OCI-LY7 (cell line): ENCODE data around the gene DIPK1A. TPM values are rescaled to one million over a fixed set of nuclear protein-coding genes. Genes with fewer than 3 reads are reported as not detected.

Experiments used
- BruUV-seq: library from RNA; stranded (reverse); fragments of 400-500 nt; replicated peaks from 2 replicates; lab custom pipeline; 2021; lab: Mats Ljungman, UMichigan
- CTCF ChIA-PET: fragments of 300-600 bp; sonication (Branson Sonifier 250); formaldehyde crosslinking; loops from one replicate; lab custom pipeline; 2022; ENCODE audit warnings: antibody characterized with exemption; ENCODE audit not compliant: unreplicated experiment; lab: Charles Lee
- POLR2A ChIA-PET: fragments of 300-600 bp; sonication (Branson Sonifier 250); formaldehyde crosslinking; loops from one replicate; lab custom pipeline; 2022; ENCODE audit warnings: antibody characterized with exemption; lab: Charles Lee
- DNase-seq: peaks from one replicate; pipeline ENCODE4 v3.0.0-alpha.2; 2015; ENCODE audit warnings: low spot score
- H2AFZ ChIP-seq: fragments of 200-600 bp; sonication (generic), shearing (Covaris generic); 2 replicates; pipeline ENCODE4 v1.6.1; 2014; ENCODE audit warnings: mild to moderate bottlenecking, antibody characterized with exemption, low read length, moderate library complexity
- H3K27ac ChIP-seq: fragments of 200-600 bp; sonication (generic); 2 replicates; pipeline ENCODE4 v1.5.1; 2014; ENCODE audit warnings: mixed run types, low read depth, mild to moderate bottlenecking, moderate library complexity, low read length, inconsistent platforms; ENCODE audit not compliant: poor library complexity, severe bottlenecking
- H3K36me3 ChIP-seq: fragments of 200-600 bp; sonication (generic); 2 replicates; pipeline ENCODE4 v1.6.1; 2014; ENCODE audit warnings: mild to moderate bottlenecking, antibody characterized with exemption, low read length, moderate library complexity, mixed read lengths; ENCODE audit not compliant: insufficient read depth
- H3K4me1 ChIP-seq: fragments of 200-600 bp; sonication (generic); 2 replicates; pipeline ENCODE4 v1.5.1; 2014; ENCODE audit warnings: mild to moderate bottlenecking, low read length; ENCODE audit not compliant: insufficient read depth, poor library complexity, severe bottlenecking
- H3K4me2 ChIP-seq: fragments of 200-600 bp; sonication (generic); 2 replicates; pipeline ENCODE4 v1.6.1; 2014; ENCODE audit warnings: mild to moderate bottlenecking, low read length
- H3K4me3 ChIP-seq: fragments of 200-600 bp; sonication (generic); 2 replicates; pipeline ENCODE4 v1.5.1; 2014; ENCODE audit warnings: mild to moderate bottlenecking, low read depth, low read length; ENCODE audit not compliant: poor library complexity, severe bottlenecking
- H3K79me2 ChIP-seq: fragments of 200-600 bp; sonication (generic); 2 replicates; pipeline ENCODE4 v1.6.1; 2016; ENCODE audit warnings: low read depth, mild to moderate bottlenecking, low read length, moderate library complexity, mixed read lengths; ENCODE audit not compliant: insufficient read depth
- H3K9me2 ChIP-seq: fragments of 200-600 bp; sonication (generic); 2 replicates; pipeline ENCODE4 v1.6.1; 2016; ENCODE audit warnings: mild to moderate bottlenecking, low read length, mixed read lengths; ENCODE audit not compliant: insufficient read depth
- H3K9me3 ChIP-seq: fragments of 200-600 bp; sonication (generic); 2 replicates; pipeline ENCODE4 v1.6.1; 2014; ENCODE audit warnings: mild to moderate bottlenecking, mixed run types, low read length, mixed read lengths
- H4K20me1 ChIP-seq: fragments of 200-600 bp; sonication (generic); 2 replicates; pipeline ENCODE4 v1.6.1; 2014; ENCODE audit warnings: mild to moderate bottlenecking, antibody characterized with exemption, low read length, moderate library complexity, mixed read lengths; ENCODE audit not compliant: insufficient read depth
- EZH2phosphoT487 ChIP-seq: fragments of 200-600 bp; sonication (generic); IDR thresholded peaks from 2 replicates; pipeline ENCODE4 v1.6.1; 2018; ENCODE audit warnings: low read depth, borderline replicate concordance, mild to moderate bottlenecking, mixed run types, antibody characterized with exemption, low read length, moderate library complexity, mixed read lengths
- intact Hi-C: fragments of 100-400 bp; cut with micrococcal nuclease; formaldehyde crosslinking; loops from one replicate; pipeline ENCODE4 v1.10.0; 2022; ENCODE audit not compliant: unreplicated experiment
- total RNA-seq, 2 experiments: library from RNA; depleted of rRNA in 1 of 2; stranded (reverse); fragments of >200 nt in 1 of 2; shearing (Covaris generic) in 1 of 2; gene quantifications; 2 replicates each; pipeline ENCODE4 v1.2.3, GENCODE V29; 2014 to 2022
- TF ChIP-seq, protein P1 (sequence below): fragments of 200-600 bp; sonication (generic); conservative IDR thresholded peaks from 2 replicates; pipeline ENCODE4 v1.5.1; 2014; ENCODE audit warnings: mild to moderate bottlenecking, antibody characterized with exemption, low read length, moderate library complexity, mixed read lengths

DIPK1A gene
- total RNA-seq, 2 experiments from 2014 or later: 13.0 to 25.4 TPM

DNA sequence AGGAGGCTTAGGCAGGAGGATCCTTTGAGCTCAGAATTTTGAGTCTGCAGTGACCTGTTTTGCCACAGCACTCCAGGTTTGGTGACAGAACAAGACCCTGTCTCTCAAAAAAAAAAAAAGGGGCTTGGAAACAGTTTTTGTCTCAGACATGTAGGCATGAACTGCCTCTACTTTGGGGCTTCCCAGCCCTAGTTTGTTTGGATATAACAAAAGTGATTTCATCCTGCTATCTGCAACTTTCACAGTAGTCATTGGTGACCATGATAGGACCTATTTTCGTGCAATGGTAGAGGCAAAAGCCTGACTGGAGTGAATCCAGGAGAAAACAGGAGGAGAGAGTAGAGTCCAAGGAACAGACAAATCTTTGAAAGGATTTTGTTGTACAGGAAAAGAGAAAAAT is 156.0 kb downstream of the DIPK1A start:
- H3K4me3 ChIP-seq: no peak overlapping the region
- no peaks in the 10 kb centered on the region for H3K79me2 ChIP-seq
- BruUV-seq: no TSS peak
- H3K27ac ChIP-seq: no peak overlapping the region
- DNase-seq: no peak
- H3K36me3 ChIP-seq: no peaks in the 10 kb centered on the region
- CTCF ChIA-PET: no interaction called here
- no peak overlapping the region for H3K4me2 ChIP-seq
- no peaks in the 10 kb centered on the region for H3K9me2 ChIP-seq
- no peaks in the 10 kb centered on the region for H3K4me1 ChIP-seq
- H3K9me3 ChIP-seq: no peaks in the 10 kb centered on the region
- intact Hi-C loops: no loop called here
- TF ChIP-seq EZH2phosphoT487: no peak
- TF ChIP-seq, protein P1, sequence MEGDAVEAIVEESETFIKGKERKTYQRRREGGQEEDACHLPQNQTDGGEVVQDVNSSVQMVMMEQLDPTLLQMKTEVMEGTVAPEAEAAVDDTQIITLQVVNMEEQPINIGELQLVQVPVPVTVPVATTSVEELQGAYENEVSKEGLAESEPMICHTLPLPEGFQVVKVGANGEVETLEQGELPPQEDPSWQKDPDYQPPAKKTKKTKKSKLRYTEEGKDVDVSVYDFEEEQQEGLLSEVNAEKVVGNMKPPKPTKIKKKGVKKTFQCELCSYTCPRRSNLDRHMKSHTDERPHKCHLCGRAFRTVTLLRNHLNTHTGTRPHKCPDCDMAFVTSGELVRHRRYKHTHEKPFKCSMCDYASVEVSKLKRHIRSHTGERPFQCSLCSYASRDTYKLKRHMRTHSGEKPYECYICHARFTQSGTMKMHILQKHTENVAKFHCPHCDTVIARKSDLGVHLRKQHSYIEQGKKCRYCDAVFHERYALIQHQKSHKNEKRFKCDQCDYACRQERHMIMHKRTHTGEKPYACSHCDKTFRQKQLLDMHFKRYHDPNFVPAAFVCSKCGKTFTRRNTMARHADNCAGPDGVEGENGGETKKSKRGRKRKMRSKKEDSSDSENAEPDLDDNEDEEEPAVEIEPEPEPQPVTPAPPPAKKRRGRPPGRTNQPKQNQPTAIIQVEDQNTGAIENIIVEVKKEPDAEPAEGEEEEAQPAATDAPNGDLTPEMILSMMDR: no peak
- no peaks in the 10 kb centered on the region for H4K20me1 ChIP-seq
- POLR2A ChIA-PET: interaction anchor here (0.7 kb wide), 2 partner anchors 229 to 268 kb away, joined by 3 read pairs; no protein-coding TSS in a partner anchor
- H2AFZ ChIP-seq: no peak overlapping the region

DNA sequence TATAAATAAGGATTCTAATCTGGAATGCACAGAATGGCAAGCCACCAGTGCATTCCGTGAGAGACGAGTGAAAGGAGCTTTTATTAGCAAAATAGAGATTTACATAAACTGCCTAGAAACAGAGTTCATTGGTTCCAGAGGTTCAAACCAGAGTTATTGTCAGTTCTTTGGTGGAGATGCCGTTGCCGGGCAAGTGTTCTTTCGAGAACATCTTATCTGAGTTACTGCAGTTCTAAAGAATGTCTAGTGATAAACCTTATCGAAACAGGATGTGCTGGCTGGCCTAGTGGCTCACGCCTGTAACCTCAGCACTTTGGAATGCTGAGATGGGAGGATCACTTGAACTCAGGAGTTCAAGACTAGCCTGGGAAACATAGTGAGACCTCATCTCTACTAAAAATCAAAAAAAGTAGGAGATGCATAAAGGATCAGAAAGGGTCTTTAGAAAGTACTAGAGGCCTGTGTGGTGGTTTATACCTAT is 156.5 kb downstream of the DIPK1A start:
- intact Hi-C loops: no loop called here

More for the DNA sequence above, 156.5 kb downstream of the DIPK1A start:
- ChIA-PET CTCF (no interaction called here), POLR2A (interaction anchor here (0.7 to 0.8 kb wide), 4 partner anchors 14 to 267 kb away, joined by 3 to 4 read pairs (median 3); no protein-coding TSS in a partner anchor)
- DNase-seq: no peak
- BruUV-seq: no TSS peak
- Histone ChIP-seq H3K4me3 (no peak overlapping the region), H3K4me2 (no peak overlapping the region), H3K9me3 (no peaks in the 10 kb centered on the region), H3K36me3 (no peaks in the 10 kb centered on the region), H3K79me2 (no peaks in the 10 kb centered on the region), H2AFZ (no peak overlapping the region; the same call in 1 of the 2 replicates), H3K9me2 (no peaks in the 10 kb centered on the region), H3K4me1 (no peaks in the 10 kb centered on the region), H4K20me1 (no peaks in the 10 kb centered on the region), H3K27ac (no peak overlapping the region)
- no peak for TF ChIP-seq EZH2phosphoT487
- TF ChIP-seq, protein P1: no peak
